ENCODE measurements around the gene FREY1. TPM values are rescaled to one million over a fixed set of nuclear protein-coding genes. Genes with fewer than 3 reads are reported as not detected.
"Not testable (repeated sequence)": the region's sequence is repeated elsewhere in the genome, so short reads cannot be mapped to it uniquely, and the experiment has no call there.

The FREY1 gene
- total RNA-seq, 2 donors from 2014 or later = 0.59 to 2.8 TPM

DNA sequence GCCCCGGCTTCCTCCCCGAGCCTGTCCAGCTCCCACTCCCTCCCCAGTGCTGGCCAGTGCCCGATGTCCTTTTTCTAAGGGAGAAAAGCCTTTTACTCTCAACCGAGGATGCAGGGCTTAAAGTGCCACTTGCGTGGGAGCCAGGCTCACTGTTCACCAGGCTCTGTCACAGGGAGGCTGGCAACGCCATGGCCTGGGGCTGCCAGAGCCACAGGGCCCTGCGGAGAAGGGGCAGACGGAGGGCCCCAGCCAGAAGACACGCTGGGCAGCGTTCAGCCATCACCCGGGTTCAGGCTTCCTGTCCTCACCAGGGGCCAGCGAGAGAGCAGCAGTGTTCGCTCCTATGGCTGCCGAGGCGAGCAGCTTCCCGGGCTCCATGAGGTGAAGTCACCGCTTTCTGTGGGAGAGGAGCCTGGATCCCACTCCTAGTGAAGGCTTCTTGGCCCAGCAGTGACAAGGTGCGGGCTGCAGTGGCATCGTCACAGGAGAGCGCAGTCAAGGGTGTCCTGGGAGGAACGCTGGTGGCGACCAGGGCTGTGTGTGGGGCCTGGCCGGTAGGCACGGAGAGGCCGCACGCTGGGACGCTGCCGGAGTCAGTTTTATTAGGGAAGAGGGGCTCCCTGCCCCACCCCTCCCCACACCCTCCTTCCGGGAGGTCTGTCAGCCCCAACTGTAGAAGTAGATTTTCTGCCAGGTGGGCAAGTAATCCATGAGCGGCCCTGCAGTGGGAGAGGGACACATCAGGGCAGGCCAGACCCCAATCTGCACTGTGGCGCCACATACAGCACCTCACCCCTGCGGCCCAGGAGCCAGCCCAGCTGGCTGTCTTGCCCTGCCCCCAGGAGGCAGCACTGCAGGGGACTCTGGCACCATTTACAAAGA is 2.8 kb upstream of the FREY1 start:
- 86% methylated on average over 32 of the region's 32 CpGs for WGBS
- TF ChIP-seq, protein P1, sequence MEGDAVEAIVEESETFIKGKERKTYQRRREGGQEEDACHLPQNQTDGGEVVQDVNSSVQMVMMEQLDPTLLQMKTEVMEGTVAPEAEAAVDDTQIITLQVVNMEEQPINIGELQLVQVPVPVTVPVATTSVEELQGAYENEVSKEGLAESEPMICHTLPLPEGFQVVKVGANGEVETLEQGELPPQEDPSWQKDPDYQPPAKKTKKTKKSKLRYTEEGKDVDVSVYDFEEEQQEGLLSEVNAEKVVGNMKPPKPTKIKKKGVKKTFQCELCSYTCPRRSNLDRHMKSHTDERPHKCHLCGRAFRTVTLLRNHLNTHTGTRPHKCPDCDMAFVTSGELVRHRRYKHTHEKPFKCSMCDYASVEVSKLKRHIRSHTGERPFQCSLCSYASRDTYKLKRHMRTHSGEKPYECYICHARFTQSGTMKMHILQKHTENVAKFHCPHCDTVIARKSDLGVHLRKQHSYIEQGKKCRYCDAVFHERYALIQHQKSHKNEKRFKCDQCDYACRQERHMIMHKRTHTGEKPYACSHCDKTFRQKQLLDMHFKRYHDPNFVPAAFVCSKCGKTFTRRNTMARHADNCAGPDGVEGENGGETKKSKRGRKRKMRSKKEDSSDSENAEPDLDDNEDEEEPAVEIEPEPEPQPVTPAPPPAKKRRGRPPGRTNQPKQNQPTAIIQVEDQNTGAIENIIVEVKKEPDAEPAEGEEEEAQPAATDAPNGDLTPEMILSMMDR (IDR thresholded peaks at IDR 0.05) = no peak
- TF ChIP-seq POLR2A (IDR thresholded peaks at IDR 0.05) (no peak), POLR2AphosphoS5 (IDR thresholded peaks at IDR 0.05) (no peak)
- no peak for DNase-seq (ENCODE audit: low spot score)
- Histone ChIP-seq H3K36me3 (peaks cover 9 to 12% of the 10 kb centered on the region in 2 donors), H3K9me3 (no peaks in the 10 kb centered on the region), H3K27me3 (replicated peaks; ENCODE audit: insufficient read depth) (no peaks in the 10 kb centered on the region), H3K27ac (no peak overlapping the region), H3K4me3 (no peak overlapping the region), H3K4me1 (replicated peaks) (no peaks in the 10 kb centered on the region)
- intact Hi-C loops (cut with DNase I) = no loop called here

DNA sequence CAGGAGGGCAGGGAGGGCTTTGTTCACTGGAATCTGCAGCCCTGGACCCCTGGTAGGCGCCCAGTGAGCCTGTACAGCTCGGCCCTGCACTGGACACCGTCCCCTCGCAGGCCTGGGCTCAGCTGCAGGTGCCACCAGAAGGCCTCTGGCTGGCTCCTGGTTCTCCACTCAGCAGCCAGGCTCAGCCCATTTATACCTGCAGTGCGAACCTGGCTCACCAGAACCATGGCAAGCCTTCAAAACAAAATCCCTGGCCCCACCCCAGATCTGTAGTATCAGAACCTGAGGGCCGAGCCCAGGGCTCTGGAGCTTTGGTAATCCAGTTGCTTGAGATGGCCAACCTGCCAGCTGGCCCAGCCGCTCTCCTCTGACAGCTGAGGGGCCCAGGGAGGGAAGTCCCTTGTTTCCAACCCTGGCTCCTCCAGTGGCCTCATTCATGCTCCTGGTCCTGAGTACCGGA is 870 bp upstream of the FREY1 start:
- Histone ChIP-seq H3K4me1 (replicated peaks) (no peaks in the 10 kb centered on the region), H3K9me3 (no peaks in the 10 kb centered on the region), H3K4me3 (no peak overlapping the region), H3K27ac (no peak overlapping the region), H3K27me3 (replicated peaks; ENCODE audit: insufficient read depth) (no peaks in the 10 kb centered on the region), H3K36me3 (peaks cover 2 to 9% of the 10 kb centered on the region in 2 donors)
- intact Hi-C loops (cut with DNase I) = no loop called here
- 52% methylated on average over 8 of the region's 8 CpGs for WGBS
- no peak for DNase-seq (ENCODE audit: low spot score)
- TF ChIP-seq POLR2AphosphoS5 (IDR thresholded peaks at IDR 0.05) (no peak), POLR2A (IDR thresholded peaks at IDR 0.05) (no peak)
- TF ChIP-seq, protein P1 (IDR thresholded peaks at IDR 0.05) = no peak

DNA sequence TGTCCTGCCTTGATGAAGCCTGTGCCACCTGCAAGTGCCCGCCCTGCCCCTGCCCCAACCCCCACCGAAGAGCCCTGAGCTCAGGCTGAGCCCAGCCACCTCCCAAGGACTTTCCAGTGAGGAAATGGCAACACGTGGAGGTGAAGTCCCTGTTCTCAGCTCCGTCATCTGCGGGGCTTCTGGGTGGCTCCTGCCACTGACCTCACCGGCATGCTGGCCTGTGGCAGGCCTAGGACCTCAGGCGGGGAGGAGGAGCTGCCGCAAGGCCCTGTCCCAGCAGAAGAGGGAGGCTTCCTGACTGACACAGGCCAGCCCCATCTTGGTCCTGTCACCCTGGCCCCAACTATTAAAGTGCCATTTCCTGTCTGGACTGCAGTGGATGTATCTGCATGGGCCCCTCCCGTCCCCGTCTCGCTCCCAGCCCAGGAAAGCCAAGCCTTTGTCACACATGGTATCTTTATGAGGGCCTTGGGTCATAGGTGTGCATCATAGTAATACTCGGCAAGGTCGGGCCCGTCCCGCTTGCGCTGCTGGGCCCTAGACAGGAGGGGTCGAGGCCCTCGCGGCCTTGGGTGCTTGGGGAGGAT is 882 bp downstream of the FREY1 start:
- H3K4me1 ChIP-seq (replicated peaks) = no peaks in the 10 kb centered on the region
- H3K9me3 ChIP-seq = no peaks in the 10 kb centered on the region
- H3K4me3 ChIP-seq = no peak overlapping the region
- intact Hi-C loops (cut with DNase I) = no loop called here
- WGBS = 81% methylated on average over 18 of the region's 19 CpGs
- H3K27me3 ChIP-seq (replicated peaks; ENCODE audit: insufficient read depth) = no peaks in the 10 kb centered on the region
- peaks cover 2 to 7% of the 10 kb centered on the region in 2 donors for H3K36me3 ChIP-seq
- TF ChIP-seq, protein P1 (IDR thresholded peaks at IDR 0.05) = no peak
- TF ChIP-seq POLR2A (IDR thresholded peaks at IDR 0.05) (no peak), POLR2AphosphoS5 (IDR thresholded peaks at IDR 0.05) (no peak)
- H3K27ac ChIP-seq = no peak overlapping the region
- no peak for DNase-seq (ENCODE audit: low spot score)

DNA sequence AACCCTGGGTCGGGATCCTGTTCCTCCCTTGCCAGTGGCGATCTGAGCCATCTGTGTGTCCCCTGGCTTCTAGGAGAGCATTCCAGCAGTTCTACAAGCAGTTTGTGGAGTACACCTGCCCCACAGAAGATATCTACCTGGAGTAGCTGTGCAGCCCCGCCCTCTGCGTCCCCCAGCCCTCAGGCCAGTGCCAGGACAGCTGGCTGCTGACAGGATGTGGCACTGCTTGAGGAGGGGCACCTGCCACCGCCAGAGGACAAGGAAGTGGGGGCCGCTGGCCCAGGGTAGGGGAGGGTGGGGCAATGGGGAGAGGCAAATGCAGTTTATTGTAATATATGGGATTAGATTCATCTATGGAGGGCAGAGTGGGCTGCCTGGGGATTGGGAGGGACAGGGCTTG is 1.5 kb downstream of the FREY1 start:
- intact Hi-C loops (cut with DNase I); H3K27ac ChIP-seq; H3K4me3 ChIP-seq; H3K9me3 ChIP-seq; H3K4me1 ChIP-seq (replicated peaks); DNase-seq (ENCODE audit: low spot score); H3K27me3 ChIP-seq (replicated peaks; ENCODE audit: insufficient read depth); H3K36me3 ChIP-seq: not testable (repeated sequence)
- WGBS = 72% methylated on average over 6 of the region's 6 CpGs

DNA sequence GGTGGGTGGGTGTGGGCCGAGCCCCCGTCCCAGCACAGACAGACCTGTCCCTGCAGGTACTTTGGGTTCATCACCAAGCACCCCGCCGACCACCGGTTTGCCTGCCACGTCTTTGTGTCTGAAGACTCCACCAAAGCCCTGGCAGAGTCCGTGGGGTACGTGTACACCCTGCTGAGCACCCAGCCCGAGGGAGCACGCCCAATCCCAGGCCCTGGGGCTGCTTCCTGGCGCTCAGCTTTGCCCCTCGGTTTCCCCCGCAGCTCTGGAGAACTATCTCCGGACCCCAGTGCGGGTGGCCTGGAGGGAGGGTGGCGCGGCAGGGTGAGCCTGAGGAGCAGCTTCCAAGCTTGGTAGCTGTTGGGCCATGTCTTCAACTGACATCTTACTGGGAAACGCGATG is 2.0 kb downstream of the FREY1 start:
- no peak for DNase-seq (ENCODE audit: low spot score)
- WGBS = 92% methylated on average over 18 of the region's 19 CpGs
- Histone ChIP-seq H3K4me1 (replicated peaks) (peaks cover 5% of the 10 kb centered on the region), H3K27ac (no peak overlapping the region), H3K36me3 (no peaks in the 10 kb centered on the region), H3K9me3 (no peaks in the 10 kb centered on the region), H3K4me3 (no peak overlapping the region), H3K27me3 (replicated peaks; ENCODE audit: insufficient read depth) (no peaks in the 10 kb centered on the region)
- TF ChIP-seq, protein P1 (IDR thresholded peaks at IDR 0.05) = no peak
- TF ChIP-seq POLR2A (IDR thresholded peaks at IDR 0.05) = no peak
- no peak for TF ChIP-seq POLR2AphosphoS5 (IDR thresholded peaks at IDR 0.05)
- intact Hi-C loops (cut with DNase I) = no loop called here
